Measurements from ENCODE around the gene COQ2.

- TF ChIP-seq CTCF (IDR thresholded peaks at IDR 0.05 in 8 of 11, conservative IDR thresholded peaks at IDR 0.05 in 3 of 11): no peak
- no peak for TF ChIP-seq POLR2A (IDR thresholded peaks at IDR 0.05)
- no peak for TF ChIP-seq POLR2AphosphoS5 (IDR thresholded peaks at IDR 0.05)
Measured at GRCh38 chr4:83305187-83305586, 20.6 kb upstream of the COQ2 start.
